ENCODE data around the gene AKT1. TPM values are rescaled to one million over a fixed set of nuclear protein-coding genes. Genes with fewer than 3 reads are reported as not detected.
"Not testable (repeated sequence)": the region's sequence is repeated elsewhere in the genome, so short reads cannot be mapped to it uniquely, and the experiment has no call there.

Gene AKT1
- total RNA-seq, 1 experiment from 2014 or later: 161 TPM

- DNase-seq (ENCODE audit: low spot score): no peak
Measured at GRCh38 chr14:104819361-104819781, 23.8 kb upstream of the AKT1 start.

- DNase-seq (ENCODE audit: low spot score): no peak
Measured at GRCh38 chr14:104818714-104819161, 23.2 kb upstream of the AKT1 start.

GRCh38 chr14:104817930-104818713, 22.6 kb upstream of the AKT1 start:
- DNase-seq (ENCODE audit: low spot score): no peak

GRCh38 chr14:104816616-104816884, 21.0 kb upstream of the AKT1 start:
- no peak for DNase-seq (ENCODE audit: low spot score)

GRCh38 chr14:104814701-104815100, 19.2 kb upstream of the AKT1 start:
- DNase-seq (ENCODE audit: low spot score): not testable (repeated sequence)

GRCh38 chr14:104813286-104813685, 17.7 kb upstream of the AKT1 start:
- DNase-seq (ENCODE audit: low spot score): no peak

- no peak for DNase-seq (ENCODE audit: low spot score)
Measured at GRCh38 chr14:104810316-104810715, 14.8 kb upstream of the AKT1 start.

- no peak for DNase-seq (ENCODE audit: low spot score)
Measured at GRCh38 chr14:104808456-104808855, 12.9 kb upstream of the AKT1 start.

- no peak for DNase-seq (ENCODE audit: low spot score)
Measured at GRCh38 chr14:104806625-104807465, 11.3 kb upstream of the AKT1 start.

GRCh38 chr14:104805941-104806624, 10.5 kb upstream of the AKT1 start:
- DNase-seq (ENCODE audit: low spot score): no peak

GRCh38 chr14:104805326-104805678, 9.8 kb upstream of the AKT1 start:
- no peak for DNase-seq (ENCODE audit: low spot score)

GRCh38 chr14:104804481-104805325, 9.2 kb upstream of the AKT1 start:
- no peak for DNase-seq (ENCODE audit: low spot score)

GRCh38 chr14:104803912-104804410, 8.4 kb upstream of the AKT1 start:
- no peak for DNase-seq (ENCODE audit: low spot score)

GRCh38 chr14:104803280-104803911, 7.8 kb upstream of the AKT1 start:
- no peak for DNase-seq (ENCODE audit: low spot score)

GRCh38 chr14:104802394-104803184, 7.0 kb upstream of the AKT1 start:
- no peak for DNase-seq (ENCODE audit: low spot score)

- DNase-seq (ENCODE audit: low spot score): no peak
Measured at GRCh38 chr14:104801520-104802393, 6.2 kb upstream of the AKT1 start.

GRCh38 chr14:104800771-104801519, 5.4 kb upstream of the AKT1 start, which contains the start of gene ZBTB42:
Gene ZBTB42, plus strand, starts transcription at chr14:104801101. Its CDS starts 97 bp downstream, at chr14:104801198.
- DNase-seq (ENCODE audit: low spot score): peak; percentile 80

All from HT-29 (cell line).